ENCODE measurements around the gene HUS1B.

- TF ChIP-seq CTCF (IDR thresholded peaks at IDR 0.05; ENCODE audit: low read depth, low read length) (no peak), MAX (IDR thresholded peaks at IDR 0.05; ENCODE audit: low read depth, low read length) (no peak), POLR2A (IDR thresholded peaks at IDR 0.05; ENCODE audit: extremely low read depth, insufficient read length) (no peak), MYC (IDR thresholded peaks at IDR 0.05; ENCODE audit: low read depth, low read length) (no peak)
These were observed at the start of gene HUS1B for GRCh38 chr6:656460-657252.
